Measurements from ENCODE around the gene PFDN5. TPM values are rescaled to one million over a fixed set of nuclear protein-coding genes. Genes with fewer than 3 reads are reported as not detected.
A peak's percentile ranks its signal among the peaks of the same experiment; 100 is the strongest.

The PFDN5 gene
- total and polyA plus RNA-seq, 9 of the 15 experiments (the other 6 are each of a cell fraction or from before 2014, with no cell fraction given): 361 to 1,636 (median 742) TPM

- Histone ChIP-seq H4K20me1 (replicated peaks; ENCODE audit: control insufficient read depth, insufficient read depth, low read length) (no peaks in the 10 kb centered on the region), H3K4me2 (ENCODE audit: insufficient read depth, low read length) (no peak overlapping the region), H3K4me1 (replicated peaks in 1 of 2; ENCODE audit: control insufficient read depth in 2 of 2, insufficient read depth in 2 of 2, low read length in 2 of 2) (peaks cover 11 to 27% of the 10 kb centered on the region in 2 experiments), H3K9ac (ENCODE audit: insufficient read depth in 1 of 2, low read depth in 2 of 2, low read length in 2 of 2) (0 out of 4 replicates have a peak overlapping the region, but pooled peaks of 1 of the 2 experiments have one; percentile 64), H3K4me3 (no peak overlapping the region), H3K36me3 (ENCODE audit: control insufficient read depth, insufficient read depth, low read length) (no peaks in the 10 kb centered on the region), H3K9me3 (replicated peaks; ENCODE audit: control insufficient read depth, insufficient read depth, low read depth, low read length) (no peaks in the 10 kb centered on the region), H3K27me3 (ENCODE audit: control insufficient read depth in 2 of 2, insufficient read depth in 2 of 2, low read length in 2 of 2) (no peaks in the 10 kb centered on the region), H3K79me2 (ENCODE audit: control insufficient read depth, insufficient read depth, low read length) (no peaks in the 10 kb centered on the region), H3K27ac (ENCODE audit: extremely low read depth, low read depth, low read length) (no peak overlapping the region), H3K9me1 (ENCODE audit: control insufficient read depth, insufficient read depth, low read length) (no peaks in the 10 kb centered on the region), H2AFZ (ENCODE audit: low read depth, low read length) (peak overlapping the region; percentile 32; the same call in 1 of the 2 replicates)
- no peak for FAIRE-seq
- intact Hi-C loops (cut with micrococcal nuclease) (no loop called here), in situ Hi-C loops (cut with MboI) (no loop called here)
- 63% methylated on average over 3 of the region's 4 CpGs for WGBS (ENCODE audit: insufficient coverage, low coverage, missing lambda C conversion rate)
- TF ChIP-seq DLX4 (CRISPR knock-in tag; IDR thresholded peaks at IDR 0.05) (no peak), STAT6 (CRISPR knock-in tag; IDR thresholded peaks at IDR 0.05) (no peak), HDAC3 (IDR thresholded peaks at IDR 0.05; ENCODE audit: borderline replicate concordance, partially characterized antibody) (no peak), NFATC3 (IDR thresholded peaks at IDR 0.05) (no peak), TCF15 (CRISPR knock-in tag; IDR thresholded peaks at IDR 0.05) (no peak), FOXM1 (IDR thresholded peaks at IDR 0.05; ENCODE audit: low read depth) (no peak), FOXM1 (CRISPR knock-in tag; IDR thresholded peaks at IDR 0.05; ENCODE audit: low read depth) (no peak), NR2C2 (CRISPR knock-in tag; IDR thresholded peaks at IDR 0.05) (no peak), NR2C2 (tag; IDR thresholded peaks at IDR 0.05) (no peak), BRCA1 (IDR thresholded peaks at IDR 0.05) (no peak), BRCA1 (CRISPR knock-in tag; IDR thresholded peaks at IDR 0.05) (no peak), ZNF239 (CRISPR knock-in tag; IDR thresholded peaks at IDR 0.05) (no peak), ZNF436 (CRISPR knock-in tag; IDR thresholded peaks at IDR 0.05) (no peak), CAMTA2 (CRISPR knock-in tag; conservative IDR thresholded peaks at IDR 0.05) (no peak), GATAD2B (IDR thresholded peaks at IDR 0.05; ENCODE audit: borderline replicate concordance) (no peak), TRIM24 (IDR thresholded peaks at IDR 0.05) (no peak), SRSF3 (IDR thresholded peaks at IDR 0.05; ENCODE audit: insufficient read depth, low read length) (no peak)
- ATAC-seq: no peak
- POLR2A ChIA-PET: interaction anchor here (0.6 to 2.0 kb wide), 4 partner anchors 9 to 114 kb away, joined by 3 to 12 read pairs (median 4); no protein-coding TSS in a partner anchor
- DNase-seq (ENCODE audit: extremely low read depth in 1 of 4, low spot score in 3 of 4): no peak
- BruUV-seq (replicated peaks): no TSS peak
- CTCF ChIA-PET (ENCODE audit: low intra/inter-chr PET ratio): no interaction called here
Observed at GRCh38 chr12:53333289-53333688, 37.9 kb downstream of the PFDN5 start.

All from K562 (cell line).